GM12801 (cell line): ENCODE measurements around the gene TMEM184A.

ENCODE experiments used
- CTCF ChIP-seq: IDR thresholded peaks from one replicate; pipeline ENCODE4 v1.5.1; 2011; ENCODE audit warnings: control low read depth; ENCODE audit not compliant: insufficient read length; ENCODE audit errors: extremely low read depth

Gene TMEM184A

GRCh38 chr7:1495564-1496242, 60.3 kb downstream of the TMEM184A start:
- TF ChIP-seq CTCF = no peak

DNA sequence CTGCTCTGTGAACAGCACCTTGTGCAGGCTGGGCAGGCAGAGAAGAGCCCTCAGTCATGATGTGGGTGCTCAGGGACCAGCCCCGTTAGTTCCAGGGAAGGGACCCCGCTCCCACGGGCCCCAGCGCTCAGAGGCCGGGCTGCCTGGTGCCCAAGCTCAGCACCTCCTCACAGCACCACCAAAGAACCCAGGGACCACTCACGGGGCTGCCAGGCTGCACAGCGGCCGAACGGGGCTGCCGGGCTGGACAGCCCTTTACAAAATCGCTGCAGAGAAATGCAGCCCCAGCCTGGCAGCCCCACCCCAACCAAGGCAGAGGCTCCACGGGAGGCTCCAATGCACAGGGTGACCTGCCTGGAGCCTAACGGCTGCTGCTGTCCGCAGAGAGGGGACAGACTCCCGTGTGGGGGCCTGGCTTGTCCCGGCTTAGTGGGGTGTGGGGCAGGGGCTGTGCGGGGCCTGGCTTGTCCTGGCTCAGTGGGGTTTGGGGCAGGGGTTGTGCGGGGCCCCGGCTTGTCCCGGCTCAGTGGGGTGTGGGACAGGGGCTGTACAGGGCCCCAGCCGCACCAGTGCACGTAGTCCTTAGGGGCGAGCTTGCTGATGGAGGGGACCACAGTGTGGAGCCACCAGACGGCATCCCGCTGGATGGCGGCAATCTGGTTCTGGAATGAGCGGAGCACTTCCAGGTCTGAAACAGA, 61.0 kb downstream of the TMEM184A start:
- no peak for TF ChIP-seq CTCF

DNA sequence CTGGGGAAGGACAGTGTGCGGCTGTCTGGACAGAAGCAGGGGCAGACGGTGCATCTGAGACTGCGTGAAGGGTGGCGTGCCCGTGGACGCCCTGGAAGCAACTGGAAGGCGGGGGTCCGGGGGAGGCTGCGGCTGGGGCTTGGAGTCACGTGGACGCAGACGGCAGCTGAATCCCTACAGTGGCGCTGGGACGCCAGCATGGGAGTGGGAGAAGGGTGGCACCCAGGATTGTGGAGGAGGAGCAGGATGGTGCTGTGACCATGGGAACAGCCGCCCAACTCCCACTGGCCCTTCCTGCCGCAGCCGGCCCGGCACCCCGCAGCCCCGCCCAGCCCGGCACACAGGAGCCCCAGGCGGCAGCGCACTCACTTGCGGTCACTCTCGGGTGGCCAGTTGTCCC, 61.6 kb downstream of the TMEM184A start:
- no peak for TF ChIP-seq CTCF

DNA sequence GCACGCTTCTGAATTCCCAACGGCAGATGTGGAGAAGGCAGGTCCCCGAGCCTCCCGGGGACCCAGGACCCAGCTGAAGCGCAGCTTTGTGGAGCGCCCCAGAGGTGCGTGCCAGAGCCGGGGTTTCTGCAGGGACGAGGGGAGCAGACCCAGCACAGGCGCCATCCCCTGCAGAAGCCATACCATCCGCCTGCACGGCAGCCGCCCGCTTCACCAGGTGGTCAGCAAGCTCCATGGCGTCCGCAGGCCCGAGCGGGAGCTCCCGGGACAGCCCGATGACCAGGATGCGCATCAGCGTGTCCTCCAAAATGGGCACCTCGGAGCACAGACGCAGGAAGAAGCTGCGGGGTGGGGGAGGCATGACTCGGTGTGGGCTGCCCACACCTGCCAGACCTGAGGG, 62.4 kb downstream of the TMEM184A start:
- no peak for TF ChIP-seq CTCF

- no peak for TF ChIP-seq CTCF
Observed at GRCh38 chr7:1493129-1493528, 62.9 kb downstream of the TMEM184A start.

GRCh38 chr7:1492640-1493039, 63.4 kb downstream of the TMEM184A start:
- TF ChIP-seq CTCF = no peak
